HG02938 (cell line): Measurements from ENCODE around the gene NXNL1.
A peak's percentile ranks its signal among the peaks of the same experiment; 100 is the strongest.
"Not testable (repeated sequence)": the region's sequence is repeated elsewhere in the genome, so short reads cannot be mapped to it uniquely, and the experiment has no call there.

ENCODE experiments used
- ATAC-seq: cut with Tn5 transposase; IDR thresholded peaks from one replicate; pipeline ENCODE4 v1.9.1; 2021; ENCODE audit warnings: mild to moderate bottlenecking, moderate library complexity; ENCODE audit not compliant: unreplicated experiment

NXNL1 gene

DNA sequence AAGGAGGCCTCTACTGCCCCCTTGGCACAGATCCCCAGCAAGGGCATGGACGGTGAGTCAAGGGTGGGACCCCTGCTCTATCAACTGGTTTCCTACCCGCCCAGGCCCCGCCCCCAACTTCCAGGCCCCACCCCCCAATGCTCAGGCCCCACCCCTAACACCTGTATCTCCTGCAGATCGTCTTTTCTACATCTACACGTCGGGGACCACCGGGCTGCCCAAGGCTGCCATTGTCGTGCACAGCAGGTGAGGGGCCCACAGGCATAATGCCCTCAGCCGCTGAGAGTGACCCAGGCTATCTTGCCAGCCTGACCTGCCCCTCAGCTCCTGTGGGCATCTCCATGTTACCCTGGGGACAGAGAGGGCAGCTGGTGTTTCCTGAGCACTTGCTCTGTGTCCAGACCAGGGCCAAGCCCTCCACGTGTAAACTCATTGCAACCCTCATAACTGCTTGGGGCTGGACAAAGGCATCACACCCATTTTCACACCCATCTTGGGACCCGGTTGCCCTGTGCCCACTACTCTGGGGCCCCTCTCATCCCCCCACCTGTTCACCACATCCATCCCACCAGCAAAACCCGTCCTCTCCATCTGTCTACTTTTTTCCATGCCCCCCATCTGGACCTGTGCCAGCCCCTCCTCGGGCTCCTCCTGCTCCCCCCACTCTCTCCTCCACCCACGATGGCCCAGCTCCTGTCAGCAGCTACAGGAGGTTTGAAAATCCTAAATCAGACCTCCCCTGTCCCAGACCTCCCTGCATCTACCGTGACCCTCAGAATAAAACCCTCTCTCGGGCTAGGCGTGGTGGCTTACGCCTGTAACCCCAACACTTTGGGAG lies 26.8 kb upstream of the NXNL1 start:
- ATAC-seq = no peak

DNA sequence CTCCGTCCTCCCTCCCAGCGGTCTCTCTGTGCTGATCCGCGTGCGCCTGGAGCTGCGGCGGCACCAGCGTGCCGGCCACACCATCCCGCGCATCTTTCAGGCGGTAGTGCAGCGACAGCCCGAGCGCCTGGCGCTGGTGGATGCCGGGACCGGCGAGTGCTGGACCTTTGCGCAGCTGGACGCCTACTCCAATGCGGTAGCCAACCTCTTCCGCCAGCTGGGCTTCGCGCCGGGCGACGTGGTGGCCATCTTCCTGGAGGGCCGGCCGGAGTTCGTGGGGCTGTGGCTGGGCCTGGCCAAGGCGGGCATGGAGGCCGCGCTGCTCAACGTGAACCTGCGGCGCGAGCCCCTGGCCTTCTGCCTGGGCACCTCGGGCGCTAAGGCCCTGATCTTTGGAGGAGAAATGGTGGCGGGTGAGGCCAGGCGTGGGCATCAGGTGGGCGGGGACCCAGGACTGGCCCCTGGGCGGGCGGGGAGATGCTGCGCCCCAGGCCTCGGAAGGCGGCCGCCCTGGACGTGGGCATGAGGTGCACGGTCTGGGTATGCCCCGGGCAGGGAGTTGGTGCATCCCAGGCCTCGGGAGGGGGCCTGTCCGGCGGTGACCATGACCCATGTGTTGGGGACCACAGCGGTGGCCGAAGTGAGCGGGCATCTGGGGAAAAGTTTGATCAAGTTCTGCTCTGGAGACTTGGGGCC lies 26.0 kb upstream of the NXNL1 start:
- no peak for ATAC-seq

DNA sequence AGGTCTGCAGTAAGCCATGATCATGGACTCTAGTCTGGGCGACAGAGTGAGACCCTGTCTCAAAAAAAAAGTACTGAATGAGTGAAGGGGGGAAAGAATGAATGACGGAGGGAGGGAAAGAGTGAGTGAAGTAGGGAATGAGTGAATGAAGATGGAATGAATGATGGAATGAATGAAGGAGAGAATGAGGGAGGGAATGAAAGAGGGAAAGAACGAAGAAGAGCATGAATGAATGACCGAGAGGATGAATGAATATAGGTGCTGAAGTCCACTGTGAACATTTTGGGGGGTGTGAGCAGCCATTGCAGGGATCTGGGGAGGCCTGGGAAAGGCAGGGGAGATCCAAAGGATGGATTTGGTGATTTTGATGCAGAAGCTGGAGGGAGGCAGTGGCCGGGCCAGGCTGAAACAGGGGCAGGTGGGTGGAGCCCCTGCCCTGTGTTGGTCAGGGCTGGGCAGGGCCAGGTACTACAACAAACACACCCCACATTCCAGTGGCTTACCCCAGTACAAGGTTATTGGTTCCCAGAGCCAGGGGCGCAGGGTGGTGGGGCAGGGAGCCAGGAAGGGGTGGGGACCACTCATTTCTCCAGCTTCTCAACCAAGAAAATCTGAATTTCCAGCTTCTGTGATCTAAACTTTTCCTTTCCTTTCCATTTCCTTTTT lies 23.9 kb upstream of the NXNL1 start:
- ATAC-seq = no peak

DNA sequence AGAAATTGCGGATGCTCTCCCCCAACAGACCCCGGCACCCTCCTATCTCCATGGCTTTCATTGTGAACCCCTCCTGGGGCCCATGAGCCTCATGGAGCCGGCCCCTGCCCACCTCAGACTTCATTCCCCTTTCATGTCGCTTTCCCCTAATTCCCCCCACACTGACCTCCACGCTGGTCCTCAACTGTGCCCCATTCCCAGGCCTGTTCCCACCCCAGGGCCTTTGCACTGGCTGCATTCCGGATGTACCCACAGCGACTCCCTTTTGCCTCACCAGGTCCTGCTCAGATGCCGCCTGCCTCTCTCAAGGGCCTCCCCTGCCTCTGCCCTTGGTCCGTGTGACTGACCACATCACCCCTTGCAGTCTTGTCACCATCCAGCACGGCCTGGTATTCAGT lies 22.9 kb upstream of the NXNL1 start:
- no peak for ATAC-seq

DNA sequence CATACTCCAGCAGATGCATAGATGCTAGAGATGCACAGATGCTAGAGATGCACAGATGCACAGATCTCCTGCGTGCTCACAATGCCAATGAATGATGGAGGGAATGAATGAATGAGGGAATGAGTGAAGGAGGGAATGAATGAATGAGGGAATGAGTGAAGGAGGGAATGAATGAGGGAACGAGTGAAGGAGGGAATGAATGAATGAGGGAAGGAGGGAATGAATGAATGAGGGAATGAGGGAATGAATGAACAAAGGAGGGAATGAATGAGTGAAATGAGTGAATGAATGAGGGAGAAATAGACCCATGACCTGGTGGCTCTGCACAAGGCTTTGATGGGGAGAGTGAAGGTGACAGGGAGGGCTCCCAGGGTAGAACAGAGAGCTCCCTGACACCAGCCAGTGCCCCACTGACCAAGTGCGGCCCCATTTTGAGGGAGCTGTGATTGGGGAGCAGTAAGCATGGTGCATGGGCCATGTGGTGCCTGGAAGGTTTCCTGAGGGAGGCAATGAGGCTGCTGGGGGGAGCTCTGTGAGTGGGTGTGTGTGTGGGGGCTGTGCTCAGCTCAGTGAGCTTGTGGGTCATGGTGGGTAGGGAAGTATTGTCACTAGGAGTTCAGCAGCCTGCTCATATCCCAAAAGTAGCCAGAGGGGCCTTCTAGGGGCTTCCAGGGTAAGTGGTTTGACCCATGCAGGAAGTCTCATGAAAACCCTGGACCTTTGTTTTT lies 22.3 kb upstream of the NXNL1 start:
- no peak for ATAC-seq

DNA sequence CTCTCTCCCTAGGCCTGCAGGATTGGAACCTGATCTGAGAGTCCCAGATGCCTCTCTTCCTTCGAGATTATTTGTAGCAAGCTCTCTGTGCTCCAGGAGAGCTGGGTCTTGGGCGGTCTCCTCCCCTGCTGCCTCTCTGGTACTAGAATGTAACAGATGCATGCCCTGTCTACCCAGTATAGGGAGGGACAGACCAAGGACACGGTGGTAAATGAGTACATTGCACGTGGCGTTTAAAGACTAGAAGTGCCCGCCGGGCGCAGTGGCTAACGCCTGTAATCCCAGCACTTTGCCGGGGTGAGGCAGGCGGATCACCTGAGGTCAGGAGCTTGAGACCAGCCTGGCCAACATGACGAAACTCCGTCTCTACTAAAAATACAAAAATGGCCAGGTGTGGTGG lies 21.3 kb upstream of the NXNL1 start:
- ATAC-seq = no peak

DNA sequence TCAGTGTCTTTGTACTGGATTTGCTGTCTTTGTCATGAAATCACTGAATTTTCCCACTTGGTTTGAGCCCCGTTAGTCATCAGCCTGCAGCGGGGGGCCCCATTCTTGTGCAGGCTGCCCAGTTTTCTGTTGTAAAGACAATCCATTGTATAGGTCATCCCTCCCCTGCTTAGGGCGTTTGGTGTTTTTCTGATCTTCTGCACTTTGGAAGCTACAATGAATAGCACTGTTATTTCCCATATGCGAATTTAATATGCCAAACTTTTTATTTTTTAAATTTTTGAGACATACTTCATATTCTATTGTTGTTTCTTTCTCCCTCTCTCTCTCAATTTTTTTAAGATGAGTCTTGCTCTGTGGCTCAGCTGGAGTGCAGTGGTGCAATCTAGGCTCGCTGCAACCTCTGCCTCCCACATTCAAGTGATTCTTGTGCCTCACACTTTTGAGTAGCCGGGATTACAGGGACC lies 18.6 kb upstream of the NXNL1 start:
- ATAC-seq = no peak

DNA sequence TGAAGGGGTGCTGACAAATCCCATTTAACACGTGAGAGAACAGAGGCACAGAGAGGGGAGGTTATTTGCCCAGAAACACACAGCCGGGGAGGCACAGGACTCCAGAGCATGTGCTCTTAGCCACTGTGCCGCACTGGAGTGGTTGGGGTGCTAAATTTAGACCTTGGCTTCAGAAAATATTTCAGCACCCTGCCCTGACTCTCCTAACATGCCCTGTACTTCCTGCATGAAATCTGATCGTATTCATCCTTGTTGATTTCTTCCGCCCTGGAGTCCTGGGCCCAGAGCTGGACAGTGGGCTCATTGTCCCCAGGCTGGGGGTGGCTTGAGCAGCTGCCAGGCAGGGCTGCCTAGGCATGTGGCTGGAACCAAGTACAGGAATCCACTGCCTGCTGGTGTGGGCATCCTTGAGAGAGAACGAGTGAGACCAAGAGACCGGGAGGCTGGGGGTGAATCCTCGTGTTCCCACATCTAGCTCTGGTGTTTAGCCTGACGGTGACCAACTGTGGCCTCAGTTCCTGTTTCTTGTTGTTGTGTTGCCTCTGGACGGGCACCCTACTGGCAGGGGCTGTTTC lies 14.9 kb upstream of the NXNL1 start:
- ATAC-seq = no peak

DNA sequence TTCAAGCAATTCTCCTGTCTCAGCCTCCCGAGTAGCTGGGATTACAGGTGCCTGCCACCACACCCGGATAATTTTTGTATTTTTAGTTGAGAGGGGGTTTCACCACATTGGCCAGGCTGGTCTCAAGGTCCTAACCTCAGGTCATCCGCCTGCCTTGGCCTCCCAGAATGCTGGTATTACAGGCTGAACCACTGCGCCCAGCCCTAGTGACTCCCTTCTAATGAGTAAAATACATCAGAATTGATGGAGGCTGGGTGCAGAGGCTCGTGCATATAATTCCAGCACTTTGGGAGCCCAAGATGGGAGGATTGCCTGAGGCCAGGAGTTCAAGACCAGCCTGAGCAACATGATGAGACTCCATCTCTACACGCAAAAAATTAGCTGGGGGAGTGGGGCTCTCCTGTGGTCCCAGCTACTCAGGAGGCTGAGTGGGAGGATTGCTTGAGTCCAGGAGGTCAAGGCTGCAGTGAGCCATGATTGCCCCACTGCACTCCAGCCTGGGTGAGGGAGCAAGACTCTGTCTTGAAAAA lies 14.3 kb upstream of the NXNL1 start:
- ATAC-seq = not testable (repeated sequence)

DNA sequence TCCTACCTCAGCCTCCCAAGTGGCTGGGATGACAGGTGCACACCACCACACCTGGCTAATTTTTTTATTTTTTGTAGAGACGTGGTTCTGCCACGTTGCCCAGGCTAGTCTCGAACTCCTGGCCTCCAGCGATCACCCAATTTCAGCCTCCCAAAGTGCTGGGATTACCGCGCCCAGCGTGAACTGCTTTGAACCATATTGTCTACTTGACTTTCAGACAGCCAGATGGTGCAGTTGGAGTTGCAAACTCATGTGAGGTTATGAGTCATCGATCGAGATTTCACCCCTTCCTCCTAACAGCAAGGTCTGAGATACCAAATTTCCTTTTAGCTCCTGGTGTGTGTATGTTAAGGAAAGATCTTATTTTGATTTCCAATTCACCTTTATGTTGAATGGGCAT lies 12.3 kb upstream of the NXNL1 start:
- no peak for ATAC-seq

DNA sequence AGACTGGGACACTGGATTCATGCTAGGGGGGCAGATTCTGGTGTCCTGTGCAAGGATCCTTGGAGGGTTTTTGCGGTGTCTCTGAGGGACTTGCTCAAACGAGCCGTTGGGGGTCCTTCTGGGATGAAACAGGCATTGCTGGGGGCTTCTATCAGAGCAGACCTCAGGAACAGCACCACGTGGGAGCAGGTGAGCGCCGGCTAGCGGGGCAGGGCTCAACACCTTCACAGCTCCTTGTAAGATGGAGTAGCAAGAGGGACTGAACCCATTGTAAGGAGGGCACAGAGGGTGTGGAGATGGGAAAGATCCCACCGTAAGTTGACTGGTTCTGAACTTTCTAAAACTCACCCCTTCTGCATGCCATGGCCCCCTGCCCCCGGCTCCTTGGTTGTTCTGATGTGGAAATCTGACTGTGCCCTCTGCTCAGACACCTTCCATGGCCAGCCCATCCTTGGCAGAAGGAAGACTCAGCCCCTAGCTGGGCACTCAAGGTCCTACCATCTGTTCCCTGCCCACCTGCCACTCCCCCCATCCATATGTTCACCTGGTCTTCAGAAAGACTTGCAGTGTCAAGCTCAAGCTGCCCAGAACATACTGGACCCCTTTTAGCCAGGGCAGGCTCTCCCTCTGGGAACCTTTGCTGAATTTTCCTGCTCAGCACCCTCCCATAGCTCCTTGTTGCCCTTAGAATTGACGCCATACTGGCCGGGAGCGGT lies 10.8 kb upstream of the NXNL1 start:
- no peak for ATAC-seq

DNA sequence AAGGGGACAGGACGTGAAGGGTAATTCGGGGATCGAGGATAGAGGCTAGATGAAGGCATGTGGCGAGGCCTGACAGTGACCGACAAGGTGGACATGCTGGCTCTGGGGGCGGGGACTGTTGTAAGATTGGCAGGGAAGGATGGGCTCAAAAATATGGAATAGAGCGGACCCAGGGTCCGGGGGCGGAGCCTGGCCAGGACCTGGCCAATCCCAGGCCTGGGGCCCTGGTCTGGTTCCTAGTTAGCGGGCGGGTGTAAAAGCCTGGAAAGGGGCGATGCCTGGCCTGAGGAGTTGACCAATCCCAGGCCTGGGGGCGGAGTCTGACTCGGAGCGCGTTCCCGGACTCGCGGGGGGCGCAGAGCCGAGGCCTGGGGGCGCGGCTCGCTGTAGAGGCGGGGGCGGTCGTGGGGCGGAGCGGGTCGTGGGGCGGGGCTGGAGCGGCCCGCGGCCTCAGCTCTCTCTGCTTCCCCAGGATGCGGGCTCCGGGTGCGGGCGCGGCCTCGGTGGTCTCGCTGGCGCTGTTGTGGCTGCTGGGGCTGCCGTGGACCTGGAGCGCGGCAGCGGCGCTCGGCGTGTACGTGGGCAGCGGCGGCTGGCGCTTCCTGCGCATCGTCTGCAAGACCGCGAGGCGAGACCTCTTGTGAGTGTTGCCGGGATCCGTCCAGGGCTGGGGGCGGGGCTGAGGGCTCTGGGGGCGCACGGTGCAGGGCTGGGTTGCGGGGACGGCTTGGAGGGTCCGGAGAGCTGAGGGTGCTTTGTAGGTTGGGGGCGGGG lies 9.5 kb upstream of the NXNL1 start, which contains the start of gene SLC27A1:
SLC27A1 (plus strand) TSS at position 457 of the 774 bp plus-strand sequence; CDS start at position 474, 17 bp downstream.
- peak; percentile 68 for ATAC-seq

DNA sequence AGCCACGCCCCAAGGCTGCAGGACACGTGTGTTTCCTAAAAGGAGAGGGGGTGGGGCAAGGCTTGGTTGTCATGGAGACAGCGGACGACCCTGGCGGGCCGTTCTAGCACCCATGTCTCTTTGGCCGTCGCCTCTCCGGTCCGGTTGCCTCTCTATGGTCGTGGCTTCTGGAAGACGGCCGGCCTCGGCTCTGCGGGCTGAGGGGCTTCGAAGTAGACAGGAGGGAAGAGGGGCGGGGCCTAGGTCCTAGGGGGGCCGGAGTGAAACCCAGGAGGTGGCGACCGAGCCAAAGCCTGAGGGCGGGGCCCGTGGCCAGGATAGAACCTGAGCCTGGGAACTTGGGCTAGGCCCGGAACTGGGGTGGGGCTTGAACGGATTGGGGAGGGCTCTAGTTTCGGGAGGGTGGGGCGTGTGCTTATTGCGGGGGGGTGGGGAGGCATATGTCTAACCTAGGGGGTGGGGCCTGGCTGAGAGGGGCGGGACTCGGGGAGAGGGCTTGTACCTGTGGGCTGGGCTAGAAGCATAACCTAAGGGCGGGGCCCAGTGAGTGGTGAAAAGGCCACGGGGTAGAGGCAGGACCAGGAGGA lies 8.8 kb upstream of the NXNL1 start:
- peak; percentile 39 for ATAC-seq

DNA sequence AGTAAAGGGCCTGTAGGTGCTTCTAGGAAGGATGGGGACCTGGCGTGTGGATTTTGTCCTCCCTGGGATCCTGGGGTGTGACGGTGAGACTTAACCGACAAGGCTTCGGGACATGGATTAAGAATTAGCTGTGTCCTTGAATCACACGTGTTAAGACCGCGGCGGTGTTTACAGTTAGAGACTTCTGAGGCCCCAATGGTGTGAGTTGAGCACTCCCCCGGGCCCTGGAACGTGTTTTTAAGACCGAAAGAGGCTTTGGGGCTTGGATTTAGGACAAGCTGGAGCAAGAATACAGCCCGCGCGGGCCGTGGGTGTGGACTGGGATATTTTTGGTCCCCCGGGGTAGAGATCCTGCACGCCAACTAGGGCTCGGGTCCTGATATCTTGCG lies 8.4 kb upstream of the NXNL1 start:
- no peak for ATAC-seq

DNA sequence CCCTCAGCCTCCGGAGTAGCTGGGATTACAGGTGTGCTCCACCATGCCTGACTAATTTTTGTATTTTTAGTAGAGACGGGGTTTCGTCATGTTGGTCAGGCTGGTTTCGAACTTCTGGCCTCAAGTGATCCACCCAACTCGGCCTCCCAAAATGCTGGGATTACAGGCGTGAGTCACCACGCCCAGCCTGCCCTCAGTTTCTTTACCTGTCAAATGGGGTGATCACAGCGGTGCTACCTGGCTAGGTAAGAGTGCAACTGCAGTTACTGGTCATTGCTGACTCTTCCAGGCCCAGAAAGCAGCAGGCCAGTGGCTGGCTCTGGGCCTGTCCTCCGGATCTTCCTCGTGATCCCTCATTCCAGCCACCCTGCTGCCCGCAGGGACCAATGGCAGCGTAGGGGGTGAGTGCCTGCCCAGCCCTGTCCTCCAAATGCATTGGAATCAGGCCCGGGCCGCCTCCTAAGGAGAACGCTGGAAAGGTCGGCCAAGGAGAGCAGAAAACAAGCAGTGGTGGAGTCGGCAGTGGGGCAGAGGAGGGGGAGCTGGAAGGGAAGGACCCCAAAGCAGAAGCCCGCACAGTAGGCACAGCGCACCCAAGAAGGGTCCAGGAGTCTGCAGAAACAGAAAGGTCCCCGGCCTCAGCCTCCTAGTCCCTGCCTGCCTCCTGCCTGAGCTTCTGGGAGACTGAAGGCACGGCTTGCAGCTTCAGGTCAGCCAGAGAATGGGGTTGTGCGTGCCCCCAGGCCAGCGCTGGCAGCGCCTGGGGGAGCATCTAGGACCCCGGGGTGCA lies 7.8 kb upstream of the NXNL1 start:
- ATAC-seq = no peak

DNA sequence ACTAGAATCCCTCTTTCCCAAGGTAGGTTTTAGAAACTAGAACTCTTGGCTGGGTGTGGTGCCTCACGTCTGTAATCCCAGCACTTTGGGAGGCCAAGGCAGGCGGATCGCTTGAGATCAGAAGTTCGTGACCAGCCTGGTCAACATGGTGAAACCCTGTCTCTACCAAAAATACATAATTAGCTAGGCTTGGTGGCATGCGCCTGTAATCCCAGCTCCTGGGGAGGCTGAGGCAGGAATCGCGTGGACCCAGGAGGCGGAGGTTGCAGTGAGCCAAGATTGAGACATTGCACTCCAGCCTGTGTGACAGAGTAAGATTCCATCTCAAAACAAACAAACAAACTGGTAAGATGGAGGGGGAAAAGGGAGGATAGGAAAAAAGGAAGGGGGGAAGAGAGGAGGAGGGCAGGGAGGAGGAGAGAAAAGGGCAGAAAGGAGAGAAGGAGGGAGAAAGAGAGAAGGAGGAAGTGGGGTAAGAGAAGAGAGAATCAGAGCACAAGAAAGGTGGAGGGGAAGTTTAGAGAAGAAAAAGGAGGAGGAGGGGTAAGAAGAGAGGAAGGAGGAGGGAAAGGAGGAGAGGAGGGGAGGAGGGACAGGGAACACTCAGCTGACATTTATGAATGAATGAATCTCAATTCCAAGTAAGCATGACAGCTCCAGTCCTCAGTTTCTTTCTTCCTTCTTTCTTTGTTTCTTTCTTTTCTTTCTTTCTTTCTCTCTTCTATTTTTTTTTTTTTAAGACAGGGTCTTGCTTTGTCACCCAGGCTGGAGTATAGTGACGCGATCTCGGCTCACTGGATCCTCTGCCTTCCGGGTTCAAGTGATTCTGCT lies 7.0 kb upstream of the NXNL1 start:
- ATAC-seq = no peak

DNA sequence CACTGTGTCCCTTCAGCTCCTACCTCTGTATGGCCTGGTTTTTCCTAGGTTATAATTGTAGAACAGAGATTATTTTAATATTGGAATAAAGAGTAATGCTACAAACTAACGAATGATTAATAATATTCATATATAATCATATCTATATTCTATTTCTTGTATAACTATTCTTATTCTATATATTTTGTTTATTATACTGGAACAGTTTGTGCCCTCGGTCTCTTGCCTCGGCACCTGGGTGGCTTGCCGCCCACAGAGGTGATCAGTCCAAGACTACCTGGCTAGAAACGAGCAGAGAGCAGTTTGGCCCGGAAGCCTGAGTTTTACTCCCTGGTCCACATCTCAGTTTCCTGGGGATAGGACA lies 5.7 kb upstream of the NXNL1 start:
- no peak for ATAC-seq
